ENCODE measurements around the gene ADGRB3.

The ADGRB3 gene

DNA sequence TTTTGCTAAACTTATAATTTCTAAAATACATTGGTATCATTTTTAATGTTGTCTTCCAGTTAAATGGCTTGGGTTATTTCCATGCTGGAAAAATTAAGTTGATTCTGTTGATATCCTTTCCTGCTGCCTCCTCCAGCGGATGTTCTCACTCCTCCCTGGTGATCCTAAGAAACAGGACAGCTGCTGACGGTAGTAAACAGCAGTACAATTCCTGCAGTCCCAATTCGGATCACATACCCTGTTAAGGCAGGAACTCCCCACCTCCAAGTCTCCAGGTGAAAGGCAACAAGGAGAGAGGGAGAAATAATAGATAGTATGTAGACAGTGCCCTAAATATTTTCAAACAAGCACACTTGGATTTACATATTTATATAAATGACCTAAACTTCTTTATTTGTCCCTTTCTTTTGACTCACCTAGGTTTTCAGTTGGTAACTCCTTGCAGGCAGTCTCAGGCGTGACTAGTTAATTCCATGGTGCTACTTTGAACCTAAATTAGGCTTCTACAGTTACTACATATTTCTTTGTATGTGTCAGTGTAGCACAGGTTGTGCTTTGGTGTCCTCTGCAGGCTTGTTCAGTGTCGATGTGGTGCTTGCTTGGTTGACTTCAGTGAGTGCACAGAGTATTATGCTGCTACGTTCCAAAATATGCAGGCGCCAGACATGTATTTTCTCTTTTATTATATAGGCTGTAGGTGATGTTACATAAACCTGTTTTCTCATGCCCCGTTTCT lies 126.0 kb downstream of the ADGRB3 start:
- no peak for DNase-seq (ENCODE audit: extremely low read depth, low read depth)
- no peak overlapping the region for H3K4me3 ChIP-seq (replicated peaks; ENCODE audit: low read depth, low read length)
- TF ChIP-seq, protein P1, sequence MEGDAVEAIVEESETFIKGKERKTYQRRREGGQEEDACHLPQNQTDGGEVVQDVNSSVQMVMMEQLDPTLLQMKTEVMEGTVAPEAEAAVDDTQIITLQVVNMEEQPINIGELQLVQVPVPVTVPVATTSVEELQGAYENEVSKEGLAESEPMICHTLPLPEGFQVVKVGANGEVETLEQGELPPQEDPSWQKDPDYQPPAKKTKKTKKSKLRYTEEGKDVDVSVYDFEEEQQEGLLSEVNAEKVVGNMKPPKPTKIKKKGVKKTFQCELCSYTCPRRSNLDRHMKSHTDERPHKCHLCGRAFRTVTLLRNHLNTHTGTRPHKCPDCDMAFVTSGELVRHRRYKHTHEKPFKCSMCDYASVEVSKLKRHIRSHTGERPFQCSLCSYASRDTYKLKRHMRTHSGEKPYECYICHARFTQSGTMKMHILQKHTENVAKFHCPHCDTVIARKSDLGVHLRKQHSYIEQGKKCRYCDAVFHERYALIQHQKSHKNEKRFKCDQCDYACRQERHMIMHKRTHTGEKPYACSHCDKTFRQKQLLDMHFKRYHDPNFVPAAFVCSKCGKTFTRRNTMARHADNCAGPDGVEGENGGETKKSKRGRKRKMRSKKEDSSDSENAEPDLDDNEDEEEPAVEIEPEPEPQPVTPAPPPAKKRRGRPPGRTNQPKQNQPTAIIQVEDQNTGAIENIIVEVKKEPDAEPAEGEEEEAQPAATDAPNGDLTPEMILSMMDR (IDR thresholded peaks at IDR 0.05; ENCODE audit: low read depth, low read length, missing control alignments), result no peak

DNA sequence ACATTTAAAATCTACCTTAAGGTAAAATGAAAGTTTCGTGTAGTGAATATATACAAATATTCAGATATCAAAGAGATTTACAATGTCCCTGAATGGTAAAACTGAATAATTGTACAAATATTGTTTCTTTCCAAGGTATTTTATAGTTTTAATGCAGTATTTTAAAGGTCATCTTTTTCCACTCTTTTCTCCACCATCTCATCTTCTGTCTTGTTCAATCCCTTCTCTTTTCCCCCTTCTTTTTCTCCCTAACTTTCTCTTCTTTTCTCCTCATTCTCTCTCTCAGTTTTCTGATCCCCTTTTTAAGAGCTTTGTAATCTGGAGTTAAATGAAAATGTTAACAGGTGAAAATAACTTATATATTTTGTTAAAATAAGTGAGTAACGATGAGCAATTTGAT lies 126.9 kb downstream of the ADGRB3 start:
- TF ChIP-seq, protein P1 (IDR thresholded peaks at IDR 0.05; ENCODE audit: low read depth, low read length, missing control alignments), result no peak
- H3K4me3 ChIP-seq (replicated peaks; ENCODE audit: low read depth, low read length), result no peak overlapping the region
- no peak for DNase-seq (ENCODE audit: extremely low read depth, low read depth)

DNA sequence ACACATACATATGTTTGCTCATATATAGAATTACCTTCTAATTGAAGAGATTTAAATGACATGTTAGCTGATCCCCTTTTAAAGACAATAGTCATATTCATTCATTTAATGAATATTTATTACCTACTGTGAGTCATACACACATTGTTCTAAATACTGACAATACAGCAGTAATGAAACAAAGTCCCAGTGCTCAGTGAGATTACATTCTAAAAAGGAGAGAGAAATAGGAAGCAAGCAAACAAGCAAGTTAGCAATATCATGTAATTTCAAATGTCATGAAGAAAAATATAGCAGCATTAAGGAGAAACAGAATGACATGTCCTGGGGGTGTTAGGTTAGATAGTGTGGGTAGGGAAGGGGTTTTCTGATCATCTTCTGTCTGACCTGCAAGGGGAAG lies 136.3 kb downstream of the ADGRB3 start:
- H3K4me3 ChIP-seq (replicated peaks; ENCODE audit: low read depth, low read length), result no peak overlapping the region
- DNase-seq (ENCODE audit: extremely low read depth, low read depth), result no peak
- TF ChIP-seq, protein P1 (IDR thresholded peaks at IDR 0.05; ENCODE audit: low read depth, low read length, missing control alignments), result no peak

DNA sequence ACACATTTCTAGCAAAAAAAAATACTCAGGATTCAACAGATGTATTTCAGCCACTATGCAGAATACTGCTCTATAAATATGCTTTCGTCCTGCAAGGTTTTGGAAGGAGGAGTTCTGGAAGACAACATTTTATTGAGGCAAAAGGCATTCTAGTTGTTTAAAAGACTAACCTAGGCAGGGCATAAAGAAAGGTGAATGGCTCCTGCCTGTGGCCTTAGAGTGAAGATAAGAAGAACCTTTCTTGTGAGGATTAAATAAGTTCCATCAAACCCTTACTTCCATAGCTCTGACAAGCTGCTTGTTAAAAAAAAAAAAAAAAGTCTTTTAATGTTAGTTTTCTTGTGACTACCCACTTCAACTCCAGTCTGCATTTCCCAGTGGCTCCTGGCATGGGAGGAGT lies 139.8 kb downstream of the ADGRB3 start:
- DNase-seq (ENCODE audit: extremely low read depth, low read depth), result no peak
- H3K4me3 ChIP-seq (replicated peaks; ENCODE audit: low read depth, low read length), result no peak overlapping the region
- TF ChIP-seq, protein P1 (IDR thresholded peaks at IDR 0.05; ENCODE audit: low read depth, low read length, missing control alignments), result no peak

DNA sequence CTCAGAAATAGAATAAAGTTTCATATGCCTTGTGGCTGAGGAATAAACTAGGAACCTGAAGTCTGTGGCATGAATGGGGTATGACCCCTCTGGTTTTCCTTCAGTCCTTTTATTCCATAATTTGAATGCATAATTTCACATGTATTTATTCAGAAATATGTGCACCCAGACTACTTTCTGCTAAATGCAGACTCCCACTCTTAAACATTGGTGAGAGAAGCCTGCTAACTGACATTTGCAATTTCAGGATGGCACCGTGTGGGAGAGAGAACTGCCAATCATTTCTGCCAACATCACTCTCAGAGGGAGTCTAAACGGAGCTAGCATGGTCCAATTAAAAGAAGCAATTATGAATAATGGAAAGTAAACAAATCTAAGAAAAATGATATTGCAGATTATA lies 141.3 kb downstream of the ADGRB3 start:
- TF ChIP-seq, protein P1 (IDR thresholded peaks at IDR 0.05; ENCODE audit: low read depth, low read length, missing control alignments), result no peak
- H3K4me3 ChIP-seq (replicated peaks; ENCODE audit: low read depth, low read length), result no peak overlapping the region
- no peak for DNase-seq (ENCODE audit: extremely low read depth, low read depth)

DNA sequence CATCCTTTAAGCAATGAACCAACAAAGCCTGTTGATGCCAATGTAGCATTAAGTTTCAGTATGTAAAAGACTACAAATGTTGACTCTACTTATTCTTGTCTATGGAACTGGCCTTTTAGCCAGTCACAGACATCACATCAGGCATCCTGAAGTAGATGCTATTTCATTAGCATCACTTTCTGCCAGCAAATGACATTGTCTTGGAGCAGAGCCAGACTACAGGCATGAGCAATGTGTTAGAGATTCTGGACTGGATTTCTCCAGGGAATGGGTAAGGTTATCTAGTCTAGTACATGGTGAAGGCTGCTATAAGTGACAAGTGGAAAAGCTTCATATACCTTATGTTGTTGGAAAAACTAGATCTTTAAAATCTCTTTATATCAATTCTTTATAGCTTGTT lies 142.9 kb downstream of the ADGRB3 start:
- DNase-seq (ENCODE audit: extremely low read depth, low read depth), result no peak
- TF ChIP-seq, protein P1 (IDR thresholded peaks at IDR 0.05; ENCODE audit: low read depth, low read length, missing control alignments), result no peak
- H3K4me3 ChIP-seq (replicated peaks; ENCODE audit: low read depth, low read length), result no peak overlapping the region
